ENCODE measurements around the gene TSG101. TPM values are rescaled to one million over a fixed set of nuclear protein-coding genes. Genes with fewer than 3 reads are reported as not detected.
A peak's percentile ranks its signal among the peaks of the same experiment; 100 is the strongest.

The TSG101 gene
- polyA plus RNA-seq, 1 donor (not counting 4 experiments of a cell fraction or from before 2014, with no cell fraction given), result 113 TPM

- Histone ChIP-seq H3K9me3 (ENCODE audit: control insufficient read depth, low read depth, low read length) (no peaks in the 10 kb centered on the region), H3K79me2 (ENCODE audit: control insufficient read depth, insufficient read depth, low read length) (peaks cover 48% of the 10 kb centered on the region), H2AFZ (ENCODE audit: control insufficient read depth, low read length) (peak overlapping the region; percentile 73), H3K4me2 (ENCODE audit: control insufficient read depth, extremely low read depth, insufficient read depth, low read depth, low read length) (peak overlapping the region; percentile 79), H3K27ac (ENCODE audit: control insufficient read depth, insufficient read depth, low read length) (peak overlapping the region; percentile 92), H3K9me1 (ENCODE audit: control insufficient read depth, extremely low read depth, insufficient read depth, low read length) (no peaks in the 10 kb centered on the region), H3K4me1 (ENCODE audit: control insufficient read depth, extremely low read depth, insufficient read depth, low read length) (peaks cover 10% of the 10 kb centered on the region), H3K4me3 (ENCODE audit: control insufficient read depth in 2 of 3, extremely low read depth in 1 of 3, insufficient read depth in 2 of 3, low read depth in 1 of 3, low read length in 3 of 3) (peak overlapping the region; percentile 88 to 96 (median 89)), H3K9ac (ENCODE audit: control insufficient read depth, extremely low read depth, insufficient read depth, low read length) (peak overlapping the region; percentile 91), H3K27me3 (ENCODE audit: control insufficient read depth, extremely low read depth, insufficient read depth, low read length) (no peaks in the 10 kb centered on the region), H3K36me3 (ENCODE audit: control insufficient read depth in 2 of 2, extremely low read depth in 1 of 2, insufficient read depth in 2 of 2, low read length in 2 of 2) (no peaks in the 10 kb centered on the region), H4K20me1 (ENCODE audit: control insufficient read depth, extremely low read depth, insufficient read depth, low read length) (no peaks in the 10 kb centered on the region)
- DNase-seq (ENCODE audit: low read depth, low spot score) (no peak), FAIRE-seq (no peak)
- TF ChIP-seq EZH2 (IDR thresholded peaks at IDR 0.05; ENCODE audit: low read length), result no peak
- TF ChIP-seq CTCF (optimal IDR thresholded peaks at IDR 0.05 in 1 of 3, IDR thresholded peaks at IDR 0.05 in 1 of 3, conservative IDR thresholded peaks at IDR 0.05 in 1 of 3; ENCODE audit: extremely low read depth in 1 of 3, insufficient read depth in 2 of 3, low read length in 3 of 3), result no peak
- dilution Hi-C loops (cut with MboI; ENCODE audit: extremely low pct_ligation_motif_present, low sequenced_read_pairs), result no loop called here
Measured at GRCh38 chr11:18526130-18526520, 617 bp downstream of the TSG101 start.

GRCh38 chr11:18524248-18524647, 2.5 kb downstream of the TSG101 start:
- TF ChIP-seq CTCF (optimal IDR thresholded peaks at IDR 0.05 in 1 of 3, IDR thresholded peaks at IDR 0.05 in 1 of 3, conservative IDR thresholded peaks at IDR 0.05 in 1 of 3; ENCODE audit: extremely low read depth in 1 of 3, insufficient read depth in 2 of 3, low read length in 3 of 3) (no peak), EZH2 (IDR thresholded peaks at IDR 0.05; ENCODE audit: low read length) (no peak)
- Histone ChIP-seq H3K79me2 (ENCODE audit: control insufficient read depth, insufficient read depth, low read length) (peaks cover 55% of the 10 kb centered on the region), H2AFZ (ENCODE audit: control insufficient read depth, low read length) (no peak overlapping the region), H3K36me3 (ENCODE audit: control insufficient read depth in 2 of 2, extremely low read depth in 1 of 2, insufficient read depth in 2 of 2, low read length in 2 of 2) (no peaks in the 10 kb centered on the region), H3K9me3 (ENCODE audit: control insufficient read depth, low read depth, low read length) (no peaks in the 10 kb centered on the region), H3K9me1 (ENCODE audit: control insufficient read depth, extremely low read depth, insufficient read depth, low read length) (no peaks in the 10 kb centered on the region), H3K9ac (ENCODE audit: control insufficient read depth, extremely low read depth, insufficient read depth, low read length) (no peak overlapping the region), H3K27ac (ENCODE audit: control insufficient read depth, insufficient read depth, low read length) (no peak overlapping the region), H3K4me1 (ENCODE audit: control insufficient read depth, extremely low read depth, insufficient read depth, low read length) (peaks cover 10% of the 10 kb centered on the region), H3K4me2 (ENCODE audit: control insufficient read depth, extremely low read depth, insufficient read depth, low read depth, low read length) (no peak overlapping the region), H3K4me3 (ENCODE audit: control insufficient read depth in 2 of 3, extremely low read depth in 1 of 3, insufficient read depth in 2 of 3, low read depth in 1 of 3, low read length in 3 of 3) (no peak overlapping the region), H4K20me1 (ENCODE audit: control insufficient read depth, extremely low read depth, insufficient read depth, low read length) (no peaks in the 10 kb centered on the region), H3K27me3 (ENCODE audit: control insufficient read depth, extremely low read depth, insufficient read depth, low read length) (no peaks in the 10 kb centered on the region)
- FAIRE-seq (no peak), DNase-seq (ENCODE audit: low read depth, low spot score) (no peak)
- dilution Hi-C loops (cut with MboI; ENCODE audit: extremely low pct_ligation_motif_present, low sequenced_read_pairs), result no loop called here

All from keratinocyte (primary cell).